GM23338 (cell line): ENCODE results near the gene CERT1. TPM values are rescaled to one million over a fixed set of nuclear protein-coding genes. Genes with fewer than 3 reads are reported as not detected.

ENCODE experiments used
- ATAC-seq: fragments of 200-7000 bp; cut with Tn5 transposase; 3 replicates; pipeline ENCODE4 v1.9.1; 2020
- DNase-seq: peaks from one replicate; pipeline ENCODE4 v3.0.0-alpha.2; 2015; ENCODE audit warnings: low spot score
- H2AFZ ChIP-seq: fragments of 200-600 bp; sonication (generic); 2 replicates; pipeline ENCODE4 v1.8.0; 2016; ENCODE audit warnings: antibody characterized with exemption, mild to moderate bottlenecking, moderate library complexity
- H3F3A ChIP-seq: fragments of 200-600 bp; sonication (generic); replicated peaks from 2 replicates; pipeline ENCODE4 v1.8.0; 2017; ENCODE audit warnings: antibody characterized with exemption, mixed run types, low read depth
- H3K27ac ChIP-seq: fragments of 200-600 bp; sonication (generic); 2 replicates; pipeline ENCODE4 v1.6.1; 2016; ENCODE audit warnings: low read depth
- H3K27me3 ChIP-seq: fragments of 200-600 bp; sonication (generic); 2 replicates; pipeline ENCODE4 v1.8.0; 2016; ENCODE audit warnings: mild to moderate bottlenecking, mixed run types, moderate library complexity; ENCODE audit not compliant: insufficient read depth
- H3K36me3 ChIP-seq: fragments of 200-600 bp; sonication (generic); 2 replicates; pipeline ENCODE4 v1.8.0; 2016; ENCODE audit warnings: mild to moderate bottlenecking; ENCODE audit not compliant: insufficient read depth
- H3K4me1 ChIP-seq: fragments of 200-600 bp; sonication (generic); 2 replicates; pipeline ENCODE4 v1.8.0; 2016; ENCODE audit warnings: mild to moderate bottlenecking, moderate library complexity; ENCODE audit not compliant: insufficient read depth
- H3K4me2 ChIP-seq: fragments of 200-600 bp; sonication (generic); 2 replicates; pipeline ENCODE4 v1.7.1; 2017; ENCODE audit warnings: mixed run types
- H3K4me3 ChIP-seq: fragments of 200-600 bp; sonication (generic); 2 replicates; pipeline ENCODE4 v1.6.1; 2016; ENCODE audit warnings: mixed run types
- H3K79me2 ChIP-seq: fragments of 200-600 bp; sonication (generic); replicated peaks from 2 replicates; pipeline ENCODE4 v1.8.0; 2017; ENCODE audit warnings: mild to moderate bottlenecking; ENCODE audit not compliant: insufficient read depth
- H3K9me2 ChIP-seq: fragments of 200-600 bp; sonication (generic); 2 replicates; pipeline ENCODE4 v1.8.0; 2017; ENCODE audit not compliant: insufficient read depth
- H4K20me1 ChIP-seq: fragments of 200-600 bp; sonication (generic); replicated peaks from 2 replicates; pipeline ENCODE4 v1.8.0; 2017; ENCODE audit warnings: mild to moderate bottlenecking; ENCODE audit not compliant: insufficient read depth
- H3K27ac Mint-ChIP-seq: 2 replicates; pipeline ENCODE4 v1.8.0; 2020; ENCODE audit warnings: inconsistent platforms, mild to moderate bottlenecking, moderate library complexity, mixed read lengths
- H3K27me3 Mint-ChIP-seq: 3 replicates; pipeline ENCODE4 v1.8.0; 2022; ENCODE audit warnings: low read depth, mild to moderate bottlenecking, moderate library complexity, mixed read lengths, inconsistent platforms; ENCODE audit not compliant: insufficient read depth, poor library complexity
- H3K36me3 Mint-ChIP-seq: 3 replicates; pipeline ENCODE4 v1.8.0; 2021; ENCODE audit warnings: low read depth, mild to moderate bottlenecking, inconsistent platforms, moderate library complexity, mixed read lengths
- H3K4me1 Mint-ChIP-seq: 3 replicates; pipeline ENCODE4 v1.8.0; 2020; ENCODE audit warnings: mild to moderate bottlenecking, inconsistent platforms, mixed read lengths
- H3K4me3 Mint-ChIP-seq: 3 replicates; pipeline ENCODE4 v1.8.0; 2021; ENCODE audit warnings: moderate library complexity, mild to moderate bottlenecking, inconsistent platforms, mixed read lengths
- H3K9me3 Mint-ChIP-seq: 3 replicates; pipeline ENCODE4 v1.8.0; 2020; ENCODE audit warnings: moderate library complexity, mild to moderate bottlenecking, inconsistent platforms, mixed read lengths
- CREB1 ChIP-seq: fragments of 250-450 bp; sonication (Bioruptor Pico); IDR thresholded peaks from 2 replicates; pipeline ENCODE4 v1.5.0; 2020; ENCODE audit warnings: low read depth, mild to moderate bottlenecking, moderate library complexity
- EZH2 ChIP-seq: fragments of 200-600 bp; sonication (generic); IDR thresholded peaks from one replicate; pipeline ENCODE4 v1.8.0; 2017; ENCODE audit warnings: antibody characterized with exemption, mild to moderate bottlenecking, low read depth; ENCODE audit not compliant: unreplicated experiment
- EZH2phosphoT487 ChIP-seq: fragments of 200-600 bp; sonication (generic); IDR thresholded peaks from one replicate; pipeline ENCODE4 v1.8.1; 2018; ENCODE audit warnings: antibody characterized with exemption; ENCODE audit not compliant: unreplicated experiment
- ZNF114 ChIP-seq: fragments of 250-450 bp; sonication (Bioruptor Pico); IDR thresholded peaks from 2 replicates; pipeline ENCODE4 v1.5.0; 2020; ENCODE audit warnings: mild to moderate bottlenecking, moderate library complexity
- polyA plus RNA-seq: library from polyadenylated mRNA; unstranded; fragments of >200 nt; fragmentation: Nextera tagmentation; extraction: Ambion mirVana; gene quantifications from 2 replicates; pipeline ENCODE4 v1.2.1, GENCODE V29; 2016
- total RNA-seq: library from RNA; depleted of rRNA; stranded (reverse); fragments of >200 nt; shearing (Covaris generic); gene quantifications from 2 replicates; pipeline ENCODE4 v1.2.3, GENCODE V29; 2014
- TF ChIP-seq, protein P1 (sequence below): IDR thresholded peaks from 2 replicates; pipeline ENCODE4 v1.6.1; 2016; ENCODE audit warnings: antibody characterized with exemption
- TF ChIP-seq, protein P2 (sequence below): IDR thresholded peaks from one replicate; pipeline ENCODE4 v1.6.1; 2018; ENCODE audit warnings: antibody characterized with exemption; ENCODE audit not compliant: unreplicated experiment

CERT1 gene
- total and polyA plus RNA-seq, 2 experiments from 2014 or later, result 36.5 to 40.7 TPM

DNA sequence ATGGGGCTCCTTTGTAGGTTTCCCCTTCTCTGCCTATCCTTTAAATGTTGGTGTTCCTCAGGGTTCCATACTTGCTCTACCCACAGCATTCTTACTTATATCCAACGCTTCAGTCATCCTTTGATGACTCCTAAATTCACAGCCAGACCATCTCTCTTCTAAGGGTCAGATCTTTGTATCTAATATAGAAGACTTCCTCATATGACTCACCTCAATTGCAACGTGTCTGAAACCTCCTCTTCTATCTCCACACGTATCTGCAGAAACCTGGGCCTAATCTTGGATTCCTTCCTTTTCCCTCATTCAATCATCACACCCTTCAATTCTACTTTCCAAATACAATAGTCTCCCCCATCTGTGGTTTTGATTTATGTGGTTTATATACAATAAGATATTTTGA lies 106.1 kb downstream of the CERT1 start (continued):
- TF ChIP-seq, protein P1, sequence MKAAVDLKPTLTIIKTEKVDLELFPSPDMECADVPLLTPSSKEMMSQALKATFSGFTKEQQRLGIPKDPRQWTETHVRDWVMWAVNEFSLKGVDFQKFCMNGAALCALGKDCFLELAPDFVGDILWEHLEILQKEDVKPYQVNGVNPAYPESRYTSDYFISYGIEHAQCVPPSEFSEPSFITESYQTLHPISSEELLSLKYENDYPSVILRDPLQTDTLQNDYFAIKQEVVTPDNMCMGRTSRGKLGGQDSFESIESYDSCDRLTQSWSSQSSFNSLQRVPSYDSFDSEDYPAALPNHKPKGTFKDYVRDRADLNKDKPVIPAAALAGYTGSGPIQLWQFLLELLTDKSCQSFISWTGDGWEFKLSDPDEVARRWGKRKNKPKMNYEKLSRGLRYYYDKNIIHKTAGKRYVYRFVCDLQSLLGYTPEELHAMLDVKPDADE, result no peak
- no peak for TF ChIP-seq CREB1 (CRISPR knock-in tag)
- TF ChIP-seq, protein P2, sequence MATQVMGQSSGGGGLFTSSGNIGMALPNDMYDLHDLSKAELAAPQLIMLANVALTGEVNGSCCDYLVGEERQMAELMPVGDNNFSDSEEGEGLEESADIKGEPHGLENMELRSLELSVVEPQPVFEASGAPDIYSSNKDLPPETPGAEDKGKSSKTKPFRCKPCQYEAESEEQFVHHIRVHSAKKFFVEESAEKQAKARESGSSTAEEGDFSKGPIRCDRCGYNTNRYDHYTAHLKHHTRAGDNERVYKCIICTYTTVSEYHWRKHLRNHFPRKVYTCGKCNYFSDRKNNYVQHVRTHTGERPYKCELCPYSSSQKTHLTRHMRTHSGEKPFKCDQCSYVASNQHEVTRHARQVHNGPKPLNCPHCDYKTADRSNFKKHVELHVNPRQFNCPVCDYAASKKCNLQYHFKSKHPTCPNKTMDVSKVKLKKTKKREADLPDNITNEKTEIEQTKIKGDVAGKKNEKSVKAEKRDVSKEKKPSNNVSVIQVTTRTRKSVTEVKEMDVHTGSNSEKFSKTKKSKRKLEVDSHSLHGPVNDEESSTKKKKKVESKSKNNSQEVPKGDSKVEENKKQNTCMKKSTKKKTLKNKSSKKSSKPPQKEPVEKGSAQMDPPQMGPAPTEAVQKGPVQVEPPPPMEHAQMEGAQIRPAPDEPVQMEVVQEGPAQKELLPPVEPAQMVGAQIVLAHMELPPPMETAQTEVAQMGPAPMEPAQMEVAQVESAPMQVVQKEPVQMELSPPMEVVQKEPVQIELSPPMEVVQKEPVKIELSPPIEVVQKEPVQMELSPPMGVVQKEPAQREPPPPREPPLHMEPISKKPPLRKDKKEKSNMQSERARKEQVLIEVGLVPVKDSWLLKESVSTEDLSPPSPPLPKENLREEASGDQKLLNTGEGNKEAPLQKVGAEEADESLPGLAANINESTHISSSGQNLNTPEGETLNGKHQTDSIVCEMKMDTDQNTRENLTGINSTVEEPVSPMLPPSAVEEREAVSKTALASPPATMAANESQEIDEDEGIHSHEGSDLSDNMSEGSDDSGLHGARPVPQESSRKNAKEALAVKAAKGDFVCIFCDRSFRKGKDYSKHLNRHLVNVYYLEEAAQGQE, result no peak

DNA sequence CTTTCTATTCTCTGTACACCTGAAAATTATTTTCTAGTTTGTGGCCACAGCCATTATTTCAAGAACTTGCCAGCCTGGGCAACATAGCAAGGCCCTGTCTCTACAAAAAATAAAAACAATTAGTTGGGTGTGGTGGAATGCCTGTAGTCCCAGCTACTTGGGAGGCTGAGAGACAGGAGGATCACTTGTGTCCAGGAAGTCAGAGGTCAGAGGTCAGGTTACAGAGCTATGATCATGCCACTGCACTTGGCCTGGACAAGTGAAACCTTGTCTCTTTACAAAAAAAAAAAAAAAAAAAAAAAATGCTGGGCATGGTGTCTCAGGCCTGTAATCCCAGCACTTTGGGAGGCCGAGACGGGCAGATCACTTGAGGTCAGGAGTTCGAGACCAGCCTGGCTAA lies 116.2 kb downstream of the CERT1 start:
- ATAC-seq (no peak), DNase-seq (no peak)
- Histone ChIP-seq H3K79me2 (no peaks in the 10 kb centered on the region), H2AFZ (no peak overlapping the region), H3K9me2 (no peaks in the 10 kb centered on the region), H3K4me1 (peaks cover 15% of the 10 kb centered on the region; the same call in 1 of the 2 replicates), H4K20me1 (no peaks in the 10 kb centered on the region), H3F3A (no peaks in the 10 kb centered on the region), H3K27ac (no peak overlapping the region), H3K36me3 (no peaks in the 10 kb centered on the region), H3K27me3 (no peaks in the 10 kb centered on the region), H3K4me3 (no peak overlapping the region), H3K4me2 (no peak overlapping the region)
- TF ChIP-seq ZNF114 (CRISPR knock-in tag), result no peak
- TF ChIP-seq, protein P2, result no peak
- no peak for TF ChIP-seq EZH2phosphoT487
- TF ChIP-seq EZH2, result no peak
- no peak for TF ChIP-seq CREB1 (CRISPR knock-in tag)
- no peaks in the 10 kb centered on the region for H3K27me3 Mint-ChIP-seq
- no peak overlapping the region for H3K4me3 Mint-ChIP-seq
- H3K36me3 Mint-ChIP-seq, result no peaks in the 10 kb centered on the region; the same call in 2 of the 3 replicates
- H3K27ac Mint-ChIP-seq, result no peak overlapping the region
- H3K4me1 Mint-ChIP-seq, result peaks cover 10% of the 10 kb centered on the region; the same call in 2 of the 3 replicates
- no peaks in the 10 kb centered on the region for H3K9me3 Mint-ChIP-seq
